COLO829 (cell line): ENCODE results near the gene SLC52A1.
"Not testable (repeated sequence)": the region's sequence is repeated elsewhere in the genome, so short reads cannot be mapped to it uniquely, and the experiment has no call there.

ENCODE experiments used
- DNase-seq: peaks from one replicate; pipeline ENCODE4 v3.0.0; 2012; ENCODE audit warnings: low spot score

The SLC52A1 gene

GRCh38 chr17:5031365-5032082 is 3.7 kb downstream of the SLC52A1 start:
- DNase-seq = peak; percentile 69

DNA sequence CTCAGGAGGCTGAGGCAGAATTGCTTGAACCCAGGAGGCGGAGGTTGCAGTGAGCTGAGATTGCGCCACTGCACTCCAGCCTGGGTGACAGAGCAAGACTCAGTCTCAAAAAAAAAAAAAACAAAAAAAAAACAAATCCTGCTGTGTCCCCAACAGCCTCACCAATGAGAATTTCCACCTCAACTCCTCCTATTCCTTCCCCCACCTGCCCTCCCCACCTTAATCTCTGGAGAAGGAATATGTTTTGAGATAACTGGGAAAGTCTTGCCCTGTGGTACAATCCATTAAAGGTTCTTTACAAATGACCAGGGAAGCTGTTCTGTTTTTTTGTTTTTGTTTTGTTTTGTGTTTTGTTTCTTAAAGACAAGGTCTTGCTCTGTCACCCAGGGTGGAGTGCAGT is 5.1 kb downstream of the SLC52A1 start:
- not testable (repeated sequence) for DNase-seq

DNA sequence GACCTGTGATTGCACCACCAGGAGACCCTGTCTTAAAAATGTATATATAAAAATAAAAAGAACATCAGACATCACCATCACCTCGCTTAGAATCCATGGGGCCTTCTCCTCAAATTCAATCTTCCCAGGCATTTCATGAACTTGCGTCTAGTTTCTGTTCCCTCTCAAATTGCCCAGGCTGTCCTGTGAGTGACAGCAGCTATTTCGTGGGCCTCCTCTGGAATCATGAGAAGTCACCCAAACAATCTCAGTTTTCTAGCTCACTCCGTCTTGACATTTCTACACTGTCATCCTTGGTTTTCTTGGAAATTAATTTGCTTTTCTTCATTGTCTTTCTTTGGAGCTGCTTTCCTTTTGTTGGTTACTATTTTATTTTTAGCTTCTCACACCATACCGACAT is 7.3 kb downstream of the SLC52A1 start:
- DNase-seq = no peak

DNA sequence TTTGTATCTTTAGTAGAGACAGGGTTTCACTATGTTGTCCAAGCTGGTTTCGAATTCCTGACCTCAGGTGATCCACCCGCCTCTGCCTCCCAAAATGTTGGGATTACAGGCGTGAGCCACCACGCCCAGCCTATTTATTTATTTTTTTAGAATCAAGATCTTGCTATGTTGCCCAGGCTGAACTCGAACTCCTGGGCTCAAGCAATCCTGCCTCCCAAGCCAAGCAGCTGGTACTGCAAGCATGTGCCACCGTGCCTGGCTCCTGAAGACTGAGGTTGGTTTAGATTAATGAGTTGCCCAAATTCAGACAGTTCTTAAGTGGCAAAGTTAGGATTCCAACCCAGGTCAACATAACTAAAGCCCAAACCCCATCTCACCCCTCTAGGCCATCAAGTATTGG is 7.9 kb downstream of the SLC52A1 start:
- DNase-seq = no peak

DNA sequence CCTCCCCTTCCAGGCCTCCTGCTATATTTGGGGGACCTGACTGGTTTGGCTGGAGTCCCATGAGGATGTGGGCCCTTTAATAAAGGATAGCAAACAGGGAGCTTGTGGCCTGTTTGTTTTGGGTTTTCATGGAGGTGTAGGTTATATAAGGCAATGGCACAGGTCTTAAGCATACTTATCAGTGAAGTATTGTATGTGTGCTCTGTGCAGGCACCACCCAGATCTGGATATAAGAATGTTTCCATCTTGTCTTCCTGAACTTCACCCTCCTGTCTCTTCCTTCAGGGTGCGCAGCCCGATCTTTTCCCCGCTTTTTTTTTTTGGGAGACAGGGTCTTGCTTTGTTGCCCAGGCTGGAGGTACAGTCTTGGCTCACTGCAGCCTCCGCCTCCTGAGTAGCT is 10.6 kb downstream of the SLC52A1 start:
- DNase-seq = no peak

- DNase-seq = no peak
These were observed 11.6 kb downstream of the SLC52A1 start for GRCh38 chr17:5023588-5024147.

GRCh38 chr17:5022171-5022711 is 13.0 kb downstream of the SLC52A1 start:
- no peak for DNase-seq

DNA sequence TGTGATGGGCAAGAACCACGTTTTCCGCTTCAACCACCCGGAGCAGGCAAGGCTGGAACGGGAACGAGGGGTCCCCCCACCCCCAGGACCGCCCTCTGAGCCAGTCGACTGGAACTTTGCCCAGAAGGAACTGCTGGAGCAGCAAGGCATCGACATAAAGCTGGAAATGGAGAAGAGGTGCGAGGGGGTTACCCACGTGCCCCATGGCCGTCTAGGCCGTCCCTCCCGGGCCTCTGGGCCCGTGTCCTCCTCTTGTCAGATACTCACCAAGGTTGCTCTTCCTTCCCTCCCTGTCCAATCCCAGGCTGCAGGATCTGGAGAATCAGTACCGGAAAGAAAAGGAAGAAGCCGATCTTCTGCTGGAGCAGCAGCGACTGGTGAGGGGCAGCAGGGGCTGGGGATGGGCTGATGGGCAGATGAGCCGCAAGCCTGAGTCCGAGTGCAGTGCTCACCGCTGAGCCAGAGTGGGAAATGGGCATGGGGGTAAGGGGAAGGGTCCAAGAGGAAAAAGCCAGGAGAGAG is 14.7 kb downstream of the SLC52A1 start:
- DNase-seq = no peak

DNA sequence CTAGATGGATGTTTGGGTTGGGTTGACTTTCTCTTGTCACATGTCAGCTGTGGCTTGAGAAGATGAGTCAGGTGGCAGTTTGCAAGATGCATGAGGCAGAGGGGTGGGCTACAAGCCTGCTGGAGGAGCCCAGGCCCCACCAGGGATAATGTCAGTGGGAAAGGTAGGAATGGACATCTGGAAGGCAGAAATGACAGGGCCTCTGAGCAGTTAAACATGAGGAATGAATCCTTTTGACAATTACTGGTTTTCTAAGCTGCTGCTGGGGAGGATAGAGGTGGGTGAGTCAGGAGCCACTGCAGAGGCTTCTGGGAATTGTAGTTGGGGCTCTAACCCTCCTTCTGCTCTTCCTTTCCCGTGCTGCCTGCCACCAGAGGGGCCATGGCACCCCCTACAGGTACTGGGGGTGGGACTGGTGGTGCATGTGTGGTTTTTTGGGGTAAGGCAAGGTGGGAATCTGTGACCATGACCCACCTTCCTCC is 15.7 kb downstream of the SLC52A1 start:
- no peak for DNase-seq

GRCh38 chr17:5014357-5014756 is 20.9 kb downstream of the SLC52A1 start:
- DNase-seq = no peak

DNA sequence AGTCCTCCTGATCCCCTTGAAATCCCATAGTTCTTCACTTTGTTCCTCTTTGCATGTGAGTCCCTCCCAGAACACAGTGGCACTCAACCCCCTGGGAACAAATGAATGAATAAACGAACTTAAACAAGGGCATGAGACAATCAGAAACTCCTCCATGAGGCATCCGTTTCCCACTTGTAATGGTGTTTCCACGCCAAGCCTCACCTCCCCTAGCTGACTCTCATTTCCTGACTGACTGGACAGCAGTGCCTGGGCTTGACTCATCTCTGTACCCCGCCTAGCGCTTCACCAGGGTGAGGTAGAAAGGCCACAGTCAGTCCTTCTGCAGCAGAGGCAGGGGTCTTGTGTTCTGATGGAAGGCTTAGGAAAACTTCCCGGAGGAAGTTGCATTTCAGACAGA is 23.3 kb downstream of the SLC52A1 start:
- DNase-seq = no peak

GRCh38 chr17:5003214-5003867 is 31.9 kb downstream of the SLC52A1 start:
- no peak for DNase-seq

DNA sequence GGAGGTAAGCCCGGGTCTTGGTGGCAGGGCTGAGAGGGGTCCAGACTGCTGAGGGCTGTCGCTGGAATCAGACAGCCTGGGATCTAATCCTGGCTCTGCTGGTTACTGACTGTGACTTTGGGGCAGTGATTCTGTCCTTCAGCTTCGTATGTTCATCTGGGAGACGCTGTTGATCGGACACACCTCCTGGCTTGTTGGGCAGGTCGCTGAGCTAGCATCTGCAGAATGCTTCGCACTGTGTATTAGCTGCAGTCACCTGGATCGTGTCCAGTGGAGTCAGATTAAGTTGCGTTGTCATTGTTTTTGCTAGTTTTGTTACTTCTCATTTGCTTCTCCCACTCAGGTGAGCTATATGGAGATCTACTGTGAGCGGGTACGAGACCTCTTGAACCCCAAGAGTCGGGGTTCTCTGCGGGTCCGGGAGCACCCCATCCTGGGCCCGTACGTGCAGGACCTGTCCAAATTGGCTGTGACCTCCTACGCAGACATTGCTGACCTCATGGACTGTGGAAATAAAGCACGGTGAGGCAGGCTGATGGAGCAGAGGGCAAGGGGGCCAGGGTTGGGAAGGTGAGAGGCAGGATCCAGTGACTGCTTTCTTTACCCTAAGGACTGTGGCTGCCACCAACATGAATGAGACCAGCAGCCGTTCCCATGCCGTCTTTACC is 33.0 kb downstream of the SLC52A1 start:
- no peak for DNase-seq

GRCh38 chr17:5000237-5000639 is 35.0 kb downstream of the SLC52A1 start:
- no peak for DNase-seq

GRCh38 chr17:4999430-5000093 is 35.7 kb downstream of the SLC52A1 start:
- no peak for DNase-seq

GRCh38 chr17:4998732-4999429 is 36.3 kb downstream of the SLC52A1 start:
- no peak for DNase-seq

GRCh38 chr17:4998027-4998731 is 37.0 kb downstream of the SLC52A1 start:
- no peak for DNase-seq

GRCh38 chr17:4997302-4998026 is 37.8 kb downstream of the SLC52A1 start, which contains the start of the genes INCA1 and KIF1C:
TSS of gene INCA1 (minus strand) at chr17:4997522. CDS start at chr17:4994437, 3,085 bp downstream.
TSS of gene KIF1C (plus strand) at chr17:4997950. CDS start at chr17:5000247, 2,297 bp downstream.
- DNase-seq = peak; percentile 92

DNA sequence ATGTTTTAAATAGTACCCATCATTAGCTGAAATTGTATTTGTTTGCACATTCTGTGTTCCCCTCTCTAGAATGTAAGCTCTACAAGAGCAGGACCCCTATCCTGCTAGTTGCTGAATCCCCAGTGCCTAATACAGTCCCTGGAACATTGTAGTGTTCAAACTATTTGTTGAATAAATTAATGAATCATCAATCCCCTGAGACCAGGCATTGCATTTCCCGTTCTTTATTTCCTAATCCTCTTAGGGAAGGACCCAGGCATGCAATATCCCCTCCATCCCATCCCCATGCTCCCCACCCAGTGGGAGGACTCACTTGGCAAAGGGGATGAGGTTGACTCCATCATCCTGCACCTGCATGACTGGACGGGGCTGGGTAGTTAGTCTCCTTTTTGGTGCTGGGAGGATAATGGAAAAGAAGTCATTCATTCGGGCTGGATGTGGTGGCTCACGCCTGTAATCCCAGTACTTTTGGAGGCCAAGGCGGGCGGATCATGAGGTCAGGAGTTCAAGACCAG is 41.1 kb downstream of the SLC52A1 start:
- no peak for DNase-seq
